Neural progenitor cell (in vitro differentiated cells): ENCODE data around the gene CTSO. TPM values are rescaled to one million over a fixed set of nuclear protein-coding genes. Genes with fewer than 3 reads are reported as not detected.

Source experiments
- DNase-seq: peaks from one replicate; pipeline ENCODE4 v3.0.0-alpha.2; 2016; ENCODE audit warnings: low spot score
- H2AFZ ChIP-seq: fragments of 200-600 bp; sonication (generic); replicated peaks from 2 replicates; pipeline ENCODE4 v1.6.1; 2016; ENCODE audit warnings: antibody characterized with exemption
- H3F3A ChIP-seq: fragments of 200-600 bp; sonication (generic); 2 replicates; pipeline ENCODE4 v1.6.1; 2016; ENCODE audit warnings: antibody characterized with exemption, low read depth
- H3K27ac ChIP-seq: fragments of 200-600 bp; sonication (generic); 2 replicates; pipeline ENCODE4 v1.5.1; 2016; ENCODE audit warnings: mild to moderate bottlenecking
- H3K27me3 ChIP-seq: fragments of 200-600 bp; sonication (generic); 2 replicates; pipeline ENCODE4 v1.6.1; 2016; ENCODE audit warnings: mild to moderate bottlenecking, moderate library complexity
- H3K36me3 ChIP-seq: fragments of 200-600 bp; sonication (generic); 2 replicates; pipeline ENCODE4 v1.5.1; 2016
- H3K4me1 ChIP-seq: fragments of 200-600 bp; sonication (generic); 2 replicates; pipeline ENCODE4 v1.6.1; 2016; ENCODE audit warnings: mixed run types
- H3K4me2 ChIP-seq: fragments of 200-600 bp; sonication (generic); 2 replicates; pipeline ENCODE4 v1.6.1; 2016
- H3K4me3 ChIP-seq: fragments of 200-600 bp; sonication (generic); 2 replicates; pipeline ENCODE4 v1.5.1; 2016
- H3K79me2 ChIP-seq: fragments of 200-600 bp; sonication (generic); 2 replicates; pipeline ENCODE4 v1.6.1; 2016; ENCODE audit warnings: low read depth
- H3K9ac ChIP-seq: fragments of 200-600 bp; sonication (generic); 2 replicates; pipeline ENCODE4 v1.6.1; 2016
- H3K9me3 ChIP-seq: fragments of 200-600 bp; sonication (generic); 2 replicates; pipeline ENCODE4 v1.5.1; 2016; ENCODE audit warnings: low read depth
- H4K20me1 ChIP-seq: fragments of 200-600 bp; sonication (generic); 2 replicates; pipeline ENCODE4 v1.6.1; 2016; ENCODE audit warnings: low read depth
- H3K27ac Mint-ChIP-seq: 3 replicates; pipeline ENCODE4 v1.8.0; 2021; ENCODE audit warnings: mixed read lengths
- H3K27me3 Mint-ChIP-seq: 2 replicates; pipeline ENCODE4 v1.8.0; 2022; ENCODE audit warnings: low read depth, mild to moderate bottlenecking, inconsistent platforms, moderate library complexity, mixed read lengths; ENCODE audit not compliant: insufficient read depth
- H3K36me3 Mint-ChIP-seq: 3 replicates; pipeline ENCODE4 v1.8.0; 2021; ENCODE audit warnings: mixed read lengths
- H3K4me1 Mint-ChIP-seq: 3 replicates; pipeline ENCODE4 v1.8.0; 2021; ENCODE audit warnings: mixed read lengths
- H3K4me3 Mint-ChIP-seq: 3 replicates; pipeline ENCODE4 v1.8.0; 2021; ENCODE audit warnings: mild to moderate bottlenecking, moderate library complexity, mixed read lengths
- H3K9me3 Mint-ChIP-seq: 3 replicates; pipeline ENCODE4 v1.8.0; 2020; ENCODE audit warnings: mixed read lengths
- CTCF ChIP-seq: fragments of 200-600 bp; sonication (generic); IDR thresholded peaks from 2 replicates; pipeline ENCODE4 v1.5.1; 2017; ENCODE audit warnings: antibody characterized with exemption, mild to moderate bottlenecking
- EZH2 ChIP-seq: fragments of 200-600 bp; sonication (generic); IDR thresholded peaks from 2 replicates; pipeline ENCODE4 v1.6.1; 2017; ENCODE audit warnings: antibody characterized with exemption, mild to moderate bottlenecking, moderate library complexity
- EZH2phosphoT487 ChIP-seq: fragments of 200-600 bp; sonication (generic); IDR thresholded peaks from 2 replicates; pipeline ENCODE4 v1.6.1; 2017; ENCODE audit warnings: antibody characterized with exemption
- total RNA-seq: library from RNA; depleted of rRNA; stranded (reverse); fragments of >200 nt; gene quantifications from 2 replicates; pipeline ENCODE4 v1.2.3, GENCODE V29; 2015; ENCODE audit warnings: low replicate concordance

CTSO gene
- total RNA-seq, result 3.2 and 3.9 TPM in 2 replicates

GRCh38 chr4:155953151-155954117 is at the start of gene CTSO:
TSS of gene CTSO (minus strand) at chr4:155953866. CDS start at chr4:155953847, 19 bp downstream.
- H3K4me1 Mint-ChIP-seq, result peaks cover 10% of the 10 kb centered on the region
- H3K27me3 Mint-ChIP-seq, result peaks cover 4% of the 10 kb centered on the region

GRCh38 chr4:156000491-156000890 is 46.8 kb upstream of the CTSO start:
- peaks cover 67% of the 10 kb centered on the region for H3K27me3 ChIP-seq
- no peak overlapping the region for H3K9ac ChIP-seq
- H3F3A ChIP-seq, result peaks cover 3% of the 10 kb centered on the region
- DNase-seq, result no peak
- H3K27ac ChIP-seq, result no peak overlapping the region
- no peak overlapping the region for H2AFZ ChIP-seq
- H3K4me3 Mint-ChIP-seq, result no peak overlapping the region
- TF ChIP-seq EZH2 (no peak), EZH2phosphoT487 (no peak), CTCF (no peak)
- peaks cover 3% of the 10 kb centered on the region for H3K27me3 Mint-ChIP-seq
- no peaks in the 10 kb centered on the region for H3K36me3 ChIP-seq
- H4K20me1 ChIP-seq, result no peaks in the 10 kb centered on the region
- H3K36me3 Mint-ChIP-seq, result peaks cover 4% of the 10 kb centered on the region
- H3K9me3 Mint-ChIP-seq, result peaks cover 24% of the 10 kb centered on the region
- H3K4me3 ChIP-seq, result no peak overlapping the region
- peaks cover 7% of the 10 kb centered on the region for H3K4me1 ChIP-seq
- no peaks in the 10 kb centered on the region for H3K79me2 ChIP-seq
- no peak overlapping the region for H3K4me2 ChIP-seq
- H3K9me3 ChIP-seq, result no peaks in the 10 kb centered on the region
- peaks cover 15% of the 10 kb centered on the region for H3K4me1 Mint-ChIP-seq
- H3K27ac Mint-ChIP-seq, result no peak overlapping the region

More at GRCh38 chr4:155953151-155954117, at the start of gene CTSO:
- DNase-seq, result peak; percentile 71
- peak within 1 kb of the TSS; percentile 87 for H3K4me2 ChIP-seq
- no peaks in the 10 kb centered on the region for H3K79me2 ChIP-seq
- no peaks in the 10 kb centered on the region for H3K36me3 Mint-ChIP-seq
- peak within 1 kb of the TSS; percentile 98 for H2AFZ ChIP-seq
- peak within 1 kb of the TSS; percentile 7 for H3K27ac ChIP-seq
- H4K20me1 ChIP-seq, result no peaks in the 10 kb centered on the region
- H3K27ac Mint-ChIP-seq, result peak within 1 kb of the TSS; percentile 97
- H3K27me3 ChIP-seq, result no peaks in the 10 kb centered on the region
- H3K4me3 ChIP-seq, result peak within 1 kb of the TSS; percentile 63
- H3K9me3 Mint-ChIP-seq, result peaks cover 6% of the 10 kb centered on the region
- no peaks in the 10 kb centered on the region for H3K36me3 ChIP-seq
- no peaks in the 10 kb centered on the region for H3K4me1 ChIP-seq
- H3K4me3 Mint-ChIP-seq, result peak within 1 kb of the TSS; percentile 87
- H3K9ac ChIP-seq, result peak within 1 kb of the TSS; percentile 41
- H3K9me3 ChIP-seq, result no peaks in the 10 kb centered on the region
- TF ChIP-seq EZH2phosphoT487, result no peak
- TF ChIP-seq CTCF, result peak; percentile 64
- TF ChIP-seq EZH2, result peak; percentile 35
- no peaks in the 10 kb centered on the region for H3F3A ChIP-seq

- Histone ChIP-seq H3K4me3 (no peak overlapping the region), H3K27me3 (peaks cover 74% of the 10 kb centered on the region), H3K4me2 (peak overlapping the region; percentile 44), H3K27ac (no peak overlapping the region), H3K9me3 (no peaks in the 10 kb centered on the region), H3K36me3 (no peaks in the 10 kb centered on the region), H4K20me1 (no peaks in the 10 kb centered on the region), H3F3A (peaks cover 3% of the 10 kb centered on the region), H3K4me1 (peaks cover 7% of the 10 kb centered on the region), H2AFZ (peak overlapping the region; percentile 22), H3K9ac (no peak overlapping the region), H3K79me2 (no peaks in the 10 kb centered on the region)
- H3K27me3 Mint-ChIP-seq, result peaks cover 3% of the 10 kb centered on the region
- H3K4me3 Mint-ChIP-seq, result peak overlapping the region; percentile 55
- peak; percentile 73 for TF ChIP-seq CTCF
- TF ChIP-seq EZH2, result no peak
- peak; percentile 90 for DNase-seq
- peaks cover 23% of the 10 kb centered on the region for H3K9me3 Mint-ChIP-seq
- peaks cover 15% of the 10 kb centered on the region for H3K4me1 Mint-ChIP-seq
- H3K36me3 Mint-ChIP-seq, result peaks cover 4% of the 10 kb centered on the region
- H3K27ac Mint-ChIP-seq, result peak overlapping the region; percentile 90
Measured at GRCh38 chr4:155999725-156000124, 46.1 kb upstream of the CTSO start.
